Body of pancreas (tissue), 4 donors: ENCODE data around the gene ATP2C2. TPM values are rescaled to one million over a fixed set of nuclear protein-coding genes. Genes with fewer than 3 reads are reported as not detected.
A peak's percentile ranks its signal among the peaks of the same experiment; 100 is the strongest.
"Not testable (repeated sequence)": the region's sequence is repeated elsewhere in the genome, so short reads cannot be mapped to it uniquely, and the experiment has no call there.

Source experiments
- ATAC-seq: fragments of 150-250 bp; one replicate; pipeline ENCODE4 v1.9.1; 2016
- DNase-seq, 4 donors: peaks; one replicate each; pipeline ENCODE4 v3.0.0-alpha.2; 2019
- H3K27ac ChIP-seq, 4 donors: fragments of 200-600 bp; sonication (generic); 1 replicate in 3 of 4; 2 replicates in 1 of 4; pipeline versions ENCODE4 v1.5.1 to v1.6.1; 2016 to 2019; ENCODE audit warnings: mild to moderate bottlenecking in 1 of 4, mixed read lengths in 1 of 4, moderate library complexity in 1 of 4
- H3K27me3 ChIP-seq, 2 donors: fragments of 200-600 bp; sonication (generic); one replicate each; pipeline ENCODE4 v1.6.0; 2016; ENCODE audit warnings: mild to moderate bottlenecking in 1 of 2
- H3K36me3 ChIP-seq, 2 donors: fragments of 200-600 bp; sonication (generic); replicated peaks in 1 of 2; 2 replicates each; pipeline ENCODE4 v1.5.1; 2016; ENCODE audit warnings: low read depth in 2 of 2; ENCODE audit not compliant: insufficient read depth in 1 of 2
- H3K4me1 ChIP-seq: fragments of 200-600 bp; sonication (generic); one replicate; pipeline ENCODE4 v1.6.0; 2016
- H3K4me3 ChIP-seq, 2 donors: fragments of 200-600 bp; sonication (generic); 1 replicate in 1 of 2; 2 replicates in 1 of 2; pipeline ENCODE4 v1.5.1; 2016 to 2019
- H3K9me3 ChIP-seq, 3 donors: fragments of 200-600 bp; sonication (generic); 1 replicate in 2 of 3; 2 replicates in 1 of 3; pipeline ENCODE4 v1.5.1; 2016
- CTCF ChIP-seq, 7 experiments: fragments of 450-650 bp in 4 of 7; fragments of 200-600 bp in 3 of 7; sonication (generic) in 3 of 7; IDR thresholded peaks; one replicate each; pipeline ENCODE4 v1.5.1; 2016 to 2019; ENCODE audit warnings: antibody characterized with exemption in 7 of 7
- POLR2A ChIP-seq, 3 donors: fragments of 450-650 bp; IDR thresholded peaks; one replicate each; pipeline ENCODE4 v1.6.1; 2016; ENCODE audit warnings: antibody characterized with exemption in 3 of 3, mild to moderate bottlenecking in 2 of 3
- WGBS, 2 donors: methylation state at CpG; one replicate each; pipeline ENCODE4 v1.1.5; 2017; 5-methylcytosine and 5-hydroxymethylcytosine counted together
- intact Hi-C: fragments of 100-400 bp; cut with DNase I; formaldehyde crosslinking; loops from one replicate; pipeline ENCODE4 v1.15.1; 2023
- total RNA-seq, 2 donors: library from RNA; depleted of rRNA; stranded (reverse); fragments of >200 nt; gene quantifications; one replicate each; pipeline ENCODE4 v1.1.0, GENCODE V29; 2016

The ATP2C2 gene
- total RNA-seq, 2 donors from 2014 or later: 2.1 to 18.1 TPM

DNA sequence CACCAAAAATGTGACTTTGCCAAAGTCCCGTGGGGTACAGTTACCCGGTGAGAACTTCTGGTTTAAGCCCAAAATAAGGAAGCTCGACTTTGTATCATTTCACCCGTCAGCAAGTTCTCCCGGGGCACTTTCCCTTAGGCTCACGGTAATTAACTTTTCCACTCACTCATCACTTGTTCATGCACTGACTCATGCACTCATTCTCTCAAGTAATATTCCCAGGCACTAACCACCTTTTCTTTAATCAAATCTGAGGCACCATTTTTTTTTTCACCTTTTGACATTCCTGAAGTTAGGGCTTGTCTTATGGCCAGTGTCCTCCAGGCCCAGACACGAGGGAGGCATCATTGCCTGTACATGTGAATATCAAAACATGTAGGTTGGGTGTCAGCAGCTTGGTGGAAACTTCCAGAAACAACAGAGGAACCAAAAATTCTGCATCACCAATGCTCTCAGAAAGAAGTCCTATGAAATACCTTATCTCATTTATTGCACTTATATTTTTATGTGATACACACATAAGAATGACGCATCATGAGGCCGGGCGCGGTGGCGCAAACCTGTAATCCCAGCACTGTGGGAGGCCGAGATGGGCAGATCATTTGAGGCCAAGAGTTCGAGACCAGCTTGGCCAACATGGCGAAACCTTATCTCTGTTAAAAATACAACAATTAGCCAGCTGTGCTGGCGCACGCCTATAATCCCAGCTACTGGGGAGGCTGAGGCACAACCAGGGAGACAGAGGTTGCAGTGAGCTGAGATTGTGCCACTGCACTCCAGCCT lies 36.1 kb upstream of the ATP2C2 start:
- TF ChIP-seq CTCF (IDR thresholded peaks at IDR 0.05) (no peak), POLR2A (IDR thresholded peaks at IDR 0.05) (no peak)
- WGBS, 2 donors: 76 to 83% methylated on average over 17 of the region's 17 CpGs
- H3K27ac ChIP-seq: no peak overlapping the region
- H3K4me1 ChIP-seq: no peaks in the 10 kb centered on the region
- H3K9me3 ChIP-seq: peaks cover 0 to 8% (median 0%) of the 10 kb centered on the region in 3 donors
- intact Hi-C loops: no loop called here
- H3K27me3 ChIP-seq: no peaks in the 10 kb centered on the region
- H3K36me3 ChIP-seq: no peaks in the 10 kb centered on the region
- no peak for DNase-seq
- no peak overlapping the region for H3K4me3 ChIP-seq
- no peak for ATAC-seq

DNA sequence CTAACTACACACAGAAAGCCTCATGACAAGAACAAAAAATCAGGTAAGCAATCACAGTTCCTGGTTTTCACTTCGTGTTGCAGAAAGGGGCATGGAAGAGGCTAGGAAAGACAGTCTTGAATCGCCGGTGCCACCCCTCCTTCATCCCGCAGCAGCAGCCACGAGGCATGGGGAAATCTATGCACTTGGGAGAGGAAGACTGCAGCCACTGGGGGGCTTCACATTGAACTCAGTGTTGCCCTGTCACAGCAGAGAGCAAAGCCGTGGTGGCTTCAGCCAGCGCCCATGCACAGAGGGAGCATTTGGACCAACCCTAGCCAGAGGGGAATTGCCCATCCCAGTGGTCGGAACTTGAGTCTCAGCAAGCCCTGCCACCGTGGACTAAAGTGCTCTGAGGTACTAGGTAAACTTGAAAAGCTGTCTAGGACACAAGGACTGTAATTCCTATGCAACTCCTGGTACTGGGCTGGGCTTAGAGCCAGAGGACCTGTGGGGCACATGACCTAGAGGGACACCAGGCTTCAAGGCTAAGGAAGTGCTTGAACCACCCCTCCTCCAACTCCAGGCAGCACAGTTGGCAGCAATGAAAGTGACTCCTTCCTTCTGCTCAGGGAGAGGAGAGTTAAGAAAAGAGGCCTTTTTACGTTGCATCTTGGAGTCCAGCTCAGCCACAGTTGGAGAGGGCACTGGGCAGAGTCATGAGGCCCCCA lies 35.2 kb upstream of the ATP2C2 start:
- intact Hi-C loops: no loop called here
- TF ChIP-seq CTCF (IDR thresholded peaks at IDR 0.05) (no peak), POLR2A (IDR thresholded peaks at IDR 0.05) (no peak)
- Histone ChIP-seq H3K9me3 (peaks cover 0 to 13% (median 0%) of the 10 kb centered on the region in 3 donors), H3K36me3 (no peaks in the 10 kb centered on the region), H3K27me3 (no peaks in the 10 kb centered on the region), H3K27ac (no peak overlapping the region), H3K4me3 (no peak overlapping the region), H3K4me1 (no peaks in the 10 kb centered on the region)
- DNase-seq (peak in 2 of 4 donors; percentile 13 to 22), ATAC-seq (no peak)
- WGBS, 2 donors: 45 to 57% methylated on average over 9 to 10 of the region's 10 CpGs

- H3K27ac ChIP-seq: no peak overlapping the region
- WGBS, 2 donors: 67 to 83% methylated on average over 3 of the region's 3 CpGs
- TF ChIP-seq POLR2A (IDR thresholded peaks at IDR 0.05) (no peak), CTCF (IDR thresholded peaks at IDR 0.05) (no peak)
Observed at GRCh38 chr16:84334058-84334457, 34.3 kb upstream of the ATP2C2 start.

DNA sequence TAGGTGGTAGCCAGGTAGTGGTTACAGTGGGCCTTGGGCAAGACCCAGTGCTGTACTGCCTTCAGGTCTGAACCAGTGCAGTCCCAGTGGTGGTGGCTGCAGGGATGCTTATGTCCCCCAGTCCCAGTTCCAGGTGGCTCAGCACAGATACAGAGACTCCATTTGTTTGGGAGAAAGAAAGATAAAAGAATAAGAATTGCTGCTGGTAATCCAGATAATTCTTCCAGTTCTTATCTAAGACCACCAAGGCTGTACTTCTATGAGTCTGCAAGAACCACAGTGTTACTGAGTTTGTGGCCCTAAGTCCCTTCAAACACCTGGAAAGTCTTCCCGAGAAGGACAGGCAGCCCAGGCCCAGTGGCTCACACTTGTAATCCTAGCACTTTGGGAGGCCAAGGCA lies 33.9 kb upstream of the ATP2C2 start:
- WGBS, 2 donors: 65 to 100% methylated on average over 1 of the region's 1 CpG
- no peak for ATAC-seq

More at GRCh38 chr16:84334058-84334457, 34.3 kb upstream of the ATP2C2 start:
- intact Hi-C loops: no loop called here
- Histone ChIP-seq H3K4me1 (no peaks in the 10 kb centered on the region), H3K9me3 (peaks cover 0 to 13% (median 0%) of the 10 kb centered on the region in 3 donors), H3K4me3 (no peak overlapping the region), H3K27me3 (no peaks in the 10 kb centered on the region), H3K36me3 (no peaks in the 10 kb centered on the region)
- DNase-seq (no peak), ATAC-seq (no peak)

DNA sequence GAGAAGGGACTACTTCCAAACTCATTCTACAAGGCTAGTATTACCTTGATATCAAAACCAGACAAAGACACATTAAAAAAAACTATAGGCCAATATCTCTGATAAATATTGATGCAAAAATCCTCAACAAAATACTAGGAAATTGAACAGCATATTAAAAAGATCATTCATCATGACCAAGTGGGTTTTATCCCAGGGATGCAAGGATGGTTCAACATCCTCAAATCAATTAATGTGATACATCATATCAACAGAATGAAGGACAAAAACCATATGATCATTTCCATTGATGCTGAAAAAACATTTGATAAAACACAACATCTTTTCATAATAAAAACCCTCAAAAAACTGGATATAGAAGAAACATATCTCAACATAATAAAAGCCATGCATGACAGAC lies 31.1 kb upstream of the ATP2C2 start:
- H3K4me1 ChIP-seq, H3K4me3 ChIP-seq, H3K27ac ChIP-seq, H3K27me3 ChIP-seq, ATAC-seq, intact Hi-C loops, H3K36me3 ChIP-seq, DNase-seq: not testable (repeated sequence)
- H3K9me3 ChIP-seq: peaks cover 0 to 13% (median 0%) of the 10 kb centered on the region in 3 donors

More for the DNA sequence above, 33.9 kb upstream of the ATP2C2 start:
- intact Hi-C loops: no loop called here
- Histone ChIP-seq H3K9me3 (peaks cover 0 to 13% (median 0%) of the 10 kb centered on the region in 3 donors), H3K36me3 (no peaks in the 10 kb centered on the region), H3K27me3 (no peaks in the 10 kb centered on the region), H3K27ac (no peak overlapping the region), H3K4me3 (no peak overlapping the region), H3K4me1 (no peaks in the 10 kb centered on the region)
- TF ChIP-seq CTCF (IDR thresholded peaks at IDR 0.05): no peak
- TF ChIP-seq POLR2A (IDR thresholded peaks at IDR 0.05): no peak
- no peak for DNase-seq
